ENCODE data around the gene MGAT3.

The MGAT3 gene

GRCh38 chr22:39453765-39454378, 2.9 kb upstream of the MGAT3 start:
- no peak for DNase-seq

- no peak for DNase-seq
These were observed 2.4 kb upstream of the MGAT3 start for GRCh38 chr22:39454385-39454871.

GRCh38 chr22:39457198-39457555, 365 bp downstream of the MGAT3 start:
- DNase-seq, result no peak

- no peak for DNase-seq
These were observed 988 bp downstream of the MGAT3 start for GRCh38 chr22:39457556-39458443.

- no peak for DNase-seq
These were observed 1.8 kb downstream of the MGAT3 start for GRCh38 chr22:39458444-39459083.

GRCh38 chr22:39459681-39460080, 2.9 kb downstream of the MGAT3 start:
- DNase-seq, result no peak

- no peak for DNase-seq
These were observed 5.8 kb downstream of the MGAT3 start for GRCh38 chr22:39462443-39463221.

- no peak for DNase-seq
These were observed 6.5 kb downstream of the MGAT3 start for GRCh38 chr22:39463277-39463676.

- DNase-seq, result no peak
These were observed 7.1 kb downstream of the MGAT3 start for GRCh38 chr22:39463931-39464390.

GRCh38 chr22:39466228-39467006, 9.6 kb downstream of the MGAT3 start:
- no peak for DNase-seq

- DNase-seq, result no peak
These were observed 10.6 kb downstream of the MGAT3 start for GRCh38 chr22:39467390-39467895.

GRCh38 chr22:39468487-39469325, 11.9 kb downstream of the MGAT3 start:
- no peak for DNase-seq

GRCh38 chr22:39469326-39469680, 12.5 kb downstream of the MGAT3 start:
- DNase-seq, result no peak

GRCh38 chr22:39469681-39470450, 13.1 kb downstream of the MGAT3 start:
- DNase-seq, result no peak

- DNase-seq, result no peak
These were observed 13.9 kb downstream of the MGAT3 start for GRCh38 chr22:39470451-39471291.

GRCh38 chr22:39471381-39472141, 14.7 kb downstream of the MGAT3 start:
- peak; percentile 3 to 9 for DNase-seq

- DNase-seq, result no peak
These were observed 16.1 kb downstream of the MGAT3 start for GRCh38 chr22:39472570-39473556.

All from AML-193 (cell line).